ENCODE measurements around the gene ABCC2. TPM values are rescaled to one million over a fixed set of nuclear protein-coding genes. Genes with fewer than 3 reads are reported as not detected.

ABCC2 gene
- polyA plus RNA-seq, 1 donor (not counting 4 experiments of a cell fraction or from before 2014, with no cell fraction given): 2.5 TPM

DNA sequence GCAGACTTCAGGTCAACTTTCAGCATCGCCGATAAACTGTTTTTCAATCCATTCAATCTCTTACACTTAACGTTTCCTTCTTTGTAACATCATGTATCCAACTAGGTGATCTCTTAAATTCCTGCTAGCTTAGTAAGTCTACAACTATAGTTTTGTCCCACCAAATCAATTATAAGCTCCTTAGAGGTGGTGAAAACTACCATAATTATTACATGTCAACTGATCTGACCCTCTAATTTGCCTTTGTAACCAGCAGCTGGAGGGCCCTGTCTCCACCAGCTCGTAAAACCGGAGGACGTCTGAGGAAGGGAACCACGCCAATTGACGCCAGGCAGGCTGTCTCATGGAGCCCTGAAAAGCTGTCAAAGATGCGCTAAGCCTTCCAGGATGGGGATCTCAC, 113.4 kb downstream of the ABCC2 start:
- H3K79me2 ChIP-seq (ENCODE audit: control insufficient read depth, insufficient read depth, low read length): no peaks in the 10 kb centered on the region
- no peak overlapping the region for H2AFZ ChIP-seq (ENCODE audit: control insufficient read depth, low read length)
- H3K9me1 ChIP-seq (ENCODE audit: control insufficient read depth, extremely low read depth, insufficient read depth, low read length): no peaks in the 10 kb centered on the region
- peaks cover 30 to 41% of the 10 kb centered on the region in 2 experiments for H3K36me3 ChIP-seq (ENCODE audit: control insufficient read depth in 2 of 2, extremely low read depth in 1 of 2, insufficient read depth in 2 of 2, low read length in 2 of 2)
- H3K4me2 ChIP-seq (ENCODE audit: control insufficient read depth, extremely low read depth, insufficient read depth, low read depth, low read length): no peak overlapping the region
- H3K4me3 ChIP-seq (ENCODE audit: control insufficient read depth in 2 of 3, extremely low read depth in 1 of 3, insufficient read depth in 2 of 3, low read depth in 1 of 3, low read length in 3 of 3): no peak overlapping the region
- dilution Hi-C loops (cut with MboI; ENCODE audit: extremely low pct_ligation_motif_present, low sequenced_read_pairs): no loop called here
- H3K9me3 ChIP-seq (ENCODE audit: control insufficient read depth, low read depth, low read length): no peaks in the 10 kb centered on the region
- H3K27me3 ChIP-seq (ENCODE audit: control insufficient read depth, extremely low read depth, insufficient read depth, low read length): no peaks in the 10 kb centered on the region
- FAIRE-seq (no peak), DNase-seq (ENCODE audit: low read depth, low spot score) (no peak)
- H3K27ac ChIP-seq (ENCODE audit: control insufficient read depth, insufficient read depth, low read length): no peak overlapping the region
- no peaks in the 10 kb centered on the region for H3K4me1 ChIP-seq (ENCODE audit: control insufficient read depth, extremely low read depth, insufficient read depth, low read length)
- no peaks in the 10 kb centered on the region for H4K20me1 ChIP-seq (ENCODE audit: control insufficient read depth, extremely low read depth, insufficient read depth, low read length)
- no peak for TF ChIP-seq EZH2 (IDR thresholded peaks at IDR 0.05; ENCODE audit: low read length)
- TF ChIP-seq, protein P1, sequence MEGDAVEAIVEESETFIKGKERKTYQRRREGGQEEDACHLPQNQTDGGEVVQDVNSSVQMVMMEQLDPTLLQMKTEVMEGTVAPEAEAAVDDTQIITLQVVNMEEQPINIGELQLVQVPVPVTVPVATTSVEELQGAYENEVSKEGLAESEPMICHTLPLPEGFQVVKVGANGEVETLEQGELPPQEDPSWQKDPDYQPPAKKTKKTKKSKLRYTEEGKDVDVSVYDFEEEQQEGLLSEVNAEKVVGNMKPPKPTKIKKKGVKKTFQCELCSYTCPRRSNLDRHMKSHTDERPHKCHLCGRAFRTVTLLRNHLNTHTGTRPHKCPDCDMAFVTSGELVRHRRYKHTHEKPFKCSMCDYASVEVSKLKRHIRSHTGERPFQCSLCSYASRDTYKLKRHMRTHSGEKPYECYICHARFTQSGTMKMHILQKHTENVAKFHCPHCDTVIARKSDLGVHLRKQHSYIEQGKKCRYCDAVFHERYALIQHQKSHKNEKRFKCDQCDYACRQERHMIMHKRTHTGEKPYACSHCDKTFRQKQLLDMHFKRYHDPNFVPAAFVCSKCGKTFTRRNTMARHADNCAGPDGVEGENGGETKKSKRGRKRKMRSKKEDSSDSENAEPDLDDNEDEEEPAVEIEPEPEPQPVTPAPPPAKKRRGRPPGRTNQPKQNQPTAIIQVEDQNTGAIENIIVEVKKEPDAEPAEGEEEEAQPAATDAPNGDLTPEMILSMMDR (optimal IDR thresholded peaks at IDR 0.05 in 1 of 3, IDR thresholded peaks at IDR 0.05 in 1 of 3, conservative IDR thresholded peaks at IDR 0.05 in 1 of 3; ENCODE audit: extremely low read depth in 1 of 3, insufficient read depth in 2 of 3, low read length in 3 of 3): no peak
- no peak overlapping the region for H3K9ac ChIP-seq (ENCODE audit: control insufficient read depth, extremely low read depth, insufficient read depth, low read length)

Other genes starting within 250 kb of the ABCC2 start
- not detected in 3 replicates for gene NKX2-3, start 249.7 kb upstream of the ABCC2 start, polyA plus RNA-seq
- 35.7 to 70.4 TPM (median 52.3 TPM) in 3 replicates for gene SLC25A28, start 162.2 kb upstream of the ABCC2 start, polyA plus RNA-seq
- gene ENTPD7, start 123.1 kb upstream of the ABCC2 start, polyA plus RNA-seq: 18.1 to 21.3 TPM (median 20.9 TPM) in 3 replicates
- gene COX15, start 50.5 kb upstream of the ABCC2 start, polyA plus RNA-seq: 16.8 to 28.4 TPM (median 27.1 TPM) in 3 replicates
- gene CUTC, start 50.4 kb upstream of the ABCC2 start, polyA plus RNA-seq: 16.7 to 29.5 TPM (median 24.3 TPM) in 3 replicates
- 7.7 to 26.9 TPM (median 15.8 TPM) in 3 replicates for gene DNMBP, start 227.3 kb downstream of the ABCC2 start, polyA plus RNA-seq

All from keratinocyte (primary cell).